Measurements from ENCODE around the gene RAB11FIP4.

Gene RAB11FIP4

DNA sequence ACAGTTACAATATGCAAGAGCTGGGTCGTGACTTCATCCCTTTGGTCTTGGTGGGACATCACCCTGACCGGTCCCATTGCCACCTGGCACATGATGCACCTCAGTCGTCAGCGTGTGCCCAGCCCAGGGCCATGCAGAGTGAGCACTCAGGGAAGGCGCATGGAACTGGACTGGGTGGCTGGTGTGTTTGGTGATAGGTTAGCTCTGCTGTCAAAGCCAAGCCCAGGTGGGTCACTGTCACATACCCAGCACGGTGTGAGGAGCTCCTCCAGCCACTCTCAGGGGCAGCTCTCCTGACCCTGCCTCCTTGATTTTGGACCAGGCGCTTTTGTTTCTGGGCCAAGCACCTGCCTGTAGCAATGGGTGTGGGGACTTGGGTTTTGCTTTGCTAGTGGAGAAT is 180.9 kb downstream of the RAB11FIP4 start:
- no peak for DNase-seq

GRCh38 chr17:31573047-31573446 is 181.6 kb downstream of the RAB11FIP4 start:
- DNase-seq, result no peak

GRCh38 chr17:31573861-31574260 is 182.4 kb downstream of the RAB11FIP4 start:
- DNase-seq, result no peak

- DNase-seq, result no peak
Measured at GRCh38 chr17:31574458-31574857, 183.0 kb downstream of the RAB11FIP4 start.

- no peak for DNase-seq
Measured at GRCh38 chr17:31575043-31575442, 183.6 kb downstream of the RAB11FIP4 start.

DNA sequence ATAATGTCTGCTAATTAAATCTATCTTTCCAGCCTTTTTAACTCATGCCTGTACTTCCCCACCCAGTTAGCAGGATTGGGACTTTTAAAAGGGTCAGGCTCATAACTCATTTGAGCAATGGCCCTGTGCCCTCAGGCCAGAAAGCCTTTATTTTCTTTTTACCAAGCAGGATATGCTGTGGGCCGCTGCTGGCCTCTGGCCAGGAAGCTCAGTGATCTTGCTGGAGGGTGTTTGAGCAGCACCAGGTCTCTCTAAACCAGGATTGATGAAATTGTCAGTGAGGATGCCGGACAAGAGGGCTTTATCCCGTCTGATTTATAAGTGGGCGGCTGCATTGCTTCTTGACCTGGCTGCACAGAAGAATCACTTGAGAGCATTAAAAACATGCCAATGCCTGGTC is 187.8 kb downstream of the RAB11FIP4 start:
- no peak for DNase-seq

- no peak for DNase-seq
Measured at GRCh38 chr17:31580316-31580705, 188.8 kb downstream of the RAB11FIP4 start.

GRCh38 chr17:31580706-31581490 is 189.4 kb downstream of the RAB11FIP4 start:
- no peak for DNase-seq

- DNase-seq, result no peak
Measured at GRCh38 chr17:31581491-31581890, 190.0 kb downstream of the RAB11FIP4 start.

- DNase-seq, result no peak
Measured at GRCh38 chr17:31582151-31582907, 190.9 kb downstream of the RAB11FIP4 start.

DNA sequence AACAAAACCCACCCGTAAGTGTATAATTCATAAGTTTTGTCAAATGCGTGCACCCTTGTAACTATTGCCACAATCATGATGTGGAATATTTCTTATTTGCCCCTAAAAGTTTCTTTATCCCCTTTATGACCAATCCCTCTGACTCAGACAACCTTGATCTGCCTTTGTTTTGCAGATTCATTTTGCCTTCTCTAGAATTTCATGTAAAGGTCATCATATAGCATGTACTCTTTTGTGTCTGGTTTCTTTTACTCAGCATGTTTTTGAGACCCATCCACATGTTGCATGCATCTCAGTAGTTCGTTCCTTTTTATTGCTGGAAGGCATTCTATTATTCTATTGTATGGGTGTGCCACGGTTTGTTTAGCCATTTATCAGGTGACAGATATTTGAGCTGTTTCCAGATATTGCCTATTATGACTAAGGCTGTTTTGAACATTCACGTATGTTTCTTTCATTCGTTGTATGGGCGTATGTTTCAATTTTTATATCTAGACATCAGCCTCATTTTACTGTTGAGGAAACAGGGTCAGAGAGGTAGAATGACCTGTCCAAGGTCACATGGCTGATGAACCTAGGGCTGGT is 192.4 kb downstream of the RAB11FIP4 start:
- no peak for DNase-seq

- DNase-seq, result no peak
Measured at GRCh38 chr17:31584438-31585279, 193.2 kb downstream of the RAB11FIP4 start.

- DNase-seq, result no peak
Measured at GRCh38 chr17:31585280-31585630, 193.8 kb downstream of the RAB11FIP4 start.

DNA sequence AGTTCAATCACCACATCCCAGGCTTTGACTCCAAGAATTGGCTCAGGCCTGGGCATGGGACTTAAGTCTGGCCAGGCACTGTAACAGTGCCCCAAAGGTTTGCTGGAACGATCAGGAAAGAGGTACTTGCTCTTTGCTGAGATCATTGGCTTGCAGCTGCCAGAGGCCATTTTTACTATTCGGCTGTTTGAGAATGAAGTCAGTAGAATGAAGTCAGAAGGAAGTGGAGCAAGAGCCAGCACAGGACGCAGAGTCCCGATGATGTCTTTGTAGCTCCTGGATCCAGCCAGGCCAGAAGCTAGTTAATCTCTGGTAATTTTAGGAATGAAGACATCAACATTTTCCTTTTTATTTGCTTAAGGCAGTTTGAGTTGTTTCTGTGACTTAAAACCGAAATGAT is 195.5 kb downstream of the RAB11FIP4 start:
- no peak for DNase-seq

DNA sequence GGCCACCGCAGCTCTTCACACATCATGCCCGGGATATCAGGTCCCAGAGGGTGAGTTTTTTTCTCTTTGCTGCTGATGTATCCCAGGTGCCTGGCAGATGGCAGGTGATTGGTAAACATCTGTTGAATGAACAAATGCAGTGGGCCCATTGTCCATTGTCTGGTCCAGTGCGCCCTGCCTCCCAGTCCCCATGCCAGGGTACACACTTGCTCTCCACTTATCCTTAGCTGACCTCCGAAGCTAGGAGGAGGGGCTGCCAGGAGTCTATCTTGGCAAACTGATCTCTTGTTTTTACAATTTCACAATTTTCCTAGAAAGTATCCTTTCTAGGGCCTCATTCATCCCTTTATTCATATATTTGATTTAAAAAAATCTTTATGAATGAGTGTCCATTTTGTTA is 196.0 kb downstream of the RAB11FIP4 start:
- DNase-seq, result no peak

Data from CD4-positive, alpha-beta T cell treated with Interleukin-17A for 4 hours (primary cell).